Esophagus muscularis mucosa (tissue), 4 donors: ENCODE data around the gene PIEZO1. TPM values are rescaled to one million over a fixed set of nuclear protein-coding genes. Genes with fewer than 3 reads are reported as not detected.

Experiments used
- DNase-seq: peaks from one replicate; pipeline ENCODE4 v3.0.0-alpha.2; 2017; ENCODE audit errors: extremely low spot score
- H3K27ac ChIP-seq, 4 donors: fragments of 200-600 bp; sonication (generic); replicated peaks in 1 of 4; 1 replicate in 3 of 4; 2 replicates in 1 of 4; pipeline ENCODE4 v1.5.1; 2016 to 2019; ENCODE audit warnings: mild to moderate bottlenecking in 1 of 4
- H3K27me3 ChIP-seq, 4 donors: fragments of 200-600 bp; sonication (generic); one replicate each; pipeline versions ENCODE4 v1.5.1 to v1.6.0; 2016 to 2019
- H3K36me3 ChIP-seq, 4 donors: fragments of 200-600 bp; sonication (generic); one replicate each; pipeline ENCODE4 v1.5.1; 2016 to 2019
- H3K4me1 ChIP-seq, 4 donors: fragments of 200-600 bp; sonication (generic); one replicate each; pipeline ENCODE4 v1.5.1; 2016 to 2019
- H3K4me3 ChIP-seq, 4 donors: fragments of 200-600 bp; sonication (generic); 1 replicate in 2 of 4; 2 replicates in 2 of 4; pipeline ENCODE4 v1.5.1; 2016 to 2019; ENCODE audit warnings: mild to moderate bottlenecking in 4 of 4, moderate library complexity in 1 of 4
- H3K9me3 ChIP-seq, 4 donors: fragments of 200-600 bp; sonication (generic); 1 replicate in 3 of 4; 2 replicates in 1 of 4; pipeline ENCODE4 v1.5.1; 2016 to 2019
- CTCF ChIP-seq, 3 experiments: fragments of 200-600 bp in 2 of 3; fragments of 450-650 bp in 1 of 3; sonication (generic) in 2 of 3; IDR thresholded peaks; one replicate each; pipeline ENCODE4 v1.5.1; 2017 to 2019; ENCODE audit warnings: antibody characterized with exemption in 3 of 3, mild to moderate bottlenecking in 2 of 3, moderate library complexity in 1 of 3
- EP300 ChIP-seq: sonication (generic); formaldehyde crosslinking; IDR thresholded peaks from one replicate; pipeline ENCODE4 v1.6.1; 2017; ENCODE audit warnings: antibody characterized with exemption
- POLR2A ChIP-seq: fragments of 450-650 bp; IDR thresholded peaks from one replicate; pipeline ENCODE4 v1.6.1; 2017; ENCODE audit warnings: antibody characterized with exemption, moderate library complexity, mild to moderate bottlenecking, low read depth
- POLR2AphosphoS5 ChIP-seq, 2 donors: sonication (generic); formaldehyde crosslinking; IDR thresholded peaks; one replicate each; pipeline ENCODE4 v1.6.1; 2017; ENCODE audit warnings: antibody characterized with exemption in 2 of 2
- WGBS: methylation state at CpG from one replicate; pipeline ENCODE4 v1.1.5; 2018; 5-methylcytosine and 5-hydroxymethylcytosine counted together
- intact Hi-C: fragments of 100-400 bp; cut with DNase I; formaldehyde crosslinking; loops from one replicate; pipeline ENCODE4 v1.15.1; 2023
- total RNA-seq, 4 donors: library from RNA; depleted of rRNA; stranded (reverse); fragments of >200 nt; gene quantifications; one replicate each; pipeline versions ENCODE4 v1.1.0 to v1.2.1, GENCODE V29; 2016

The PIEZO1 gene
- total RNA-seq, 4 donors from 2014 or later = 140 to 298 (median 182) TPM

DNA sequence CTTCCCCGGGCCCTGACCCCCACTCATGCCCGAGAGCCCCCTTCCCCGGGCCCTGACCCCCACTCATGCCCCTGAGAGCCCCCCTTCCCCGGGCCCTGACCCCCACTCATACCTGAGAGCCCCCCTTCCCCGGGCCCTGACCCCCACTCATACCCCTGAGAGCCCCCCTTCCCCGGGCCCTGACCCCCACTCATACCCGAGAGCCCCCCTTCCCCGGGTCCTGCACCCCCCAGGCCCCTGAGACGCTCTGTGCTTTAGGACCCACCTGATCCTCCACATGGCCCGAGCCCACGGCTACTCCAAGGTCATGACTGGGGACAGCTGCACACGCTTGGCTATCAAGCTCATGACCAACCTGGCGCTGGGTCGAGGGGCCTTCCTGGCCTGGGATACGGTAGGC lies 72.0 kb downstream of the PIEZO1 start:
- no peaks in the 10 kb centered on the region for H3K9me3 ChIP-seq
- H3K4me3 ChIP-seq = no peak overlapping the region
- 96% methylated on average over 4 of the region's 15 CpGs for WGBS
- DNase-seq = no peak
- H3K4me1 ChIP-seq = peaks cover 0 to 21% (median 6%) of the 10 kb centered on the region in 4 donors
- H3K27me3 ChIP-seq = no peaks in the 10 kb centered on the region
- intact Hi-C loops = no loop called here
- H3K36me3 ChIP-seq = peaks cover 41 to 61% (median 55%) of the 10 kb centered on the region in 4 donors
- TF ChIP-seq EP300 = no peak
- TF ChIP-seq POLR2AphosphoS5 (IDR thresholded peaks at IDR 0.05) = no peak
- no peak for TF ChIP-seq POLR2A
- no peak for TF ChIP-seq CTCF (IDR thresholded peaks at IDR 0.05)
- no peak overlapping the region for H3K27ac ChIP-seq

DNA sequence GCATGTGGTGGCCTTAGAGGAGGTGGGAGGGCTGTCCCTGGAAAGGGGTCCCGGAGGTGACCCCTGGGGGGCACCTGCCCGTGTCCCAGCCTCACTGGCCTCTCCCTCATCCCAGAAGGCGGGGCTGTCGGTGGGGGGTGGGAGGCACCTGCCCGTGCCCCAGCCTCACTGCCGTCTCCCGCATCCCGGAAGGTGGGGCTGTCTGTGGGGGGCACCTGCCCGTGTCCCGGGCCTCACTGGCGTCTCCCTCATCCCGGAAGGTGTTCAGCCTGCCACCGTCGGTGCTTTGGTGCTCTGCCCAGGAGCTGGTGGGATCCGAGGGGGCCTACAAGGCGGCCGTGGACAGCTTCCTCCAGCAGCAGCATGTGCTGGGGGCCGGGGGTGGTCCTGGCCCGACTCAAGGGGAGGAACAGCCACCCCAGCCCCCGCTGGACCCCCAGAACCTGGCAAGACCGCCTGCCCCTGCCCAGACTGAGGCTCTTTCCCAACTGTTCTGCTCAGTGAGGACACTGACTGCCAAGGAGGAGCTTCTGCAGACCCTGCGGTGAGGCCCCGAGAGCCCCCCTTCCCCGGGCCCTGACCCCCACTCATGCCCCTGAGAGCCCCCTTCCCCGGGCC lies 72.5 kb downstream of the PIEZO1 start:
- Histone ChIP-seq H3K4me1 (peaks cover 0 to 27% (median 12%) of the 10 kb centered on the region in 4 donors), H3K27me3 (no peaks in the 10 kb centered on the region), H3K27ac (no peak overlapping the region), H3K36me3 (peaks cover 35 to 55% (median 49%) of the 10 kb centered on the region in 4 donors), H3K4me3 (no peak overlapping the region), H3K9me3 (no peaks in the 10 kb centered on the region)
- intact Hi-C loops = no loop called here
- no peak for DNase-seq
- TF ChIP-seq EP300 (no peak), POLR2AphosphoS5 (IDR thresholded peaks at IDR 0.05) (no peak), CTCF (IDR thresholded peaks at IDR 0.05) (no peak)
- WGBS = 87% methylated on average over 8 of the region's 25 CpGs

DNA sequence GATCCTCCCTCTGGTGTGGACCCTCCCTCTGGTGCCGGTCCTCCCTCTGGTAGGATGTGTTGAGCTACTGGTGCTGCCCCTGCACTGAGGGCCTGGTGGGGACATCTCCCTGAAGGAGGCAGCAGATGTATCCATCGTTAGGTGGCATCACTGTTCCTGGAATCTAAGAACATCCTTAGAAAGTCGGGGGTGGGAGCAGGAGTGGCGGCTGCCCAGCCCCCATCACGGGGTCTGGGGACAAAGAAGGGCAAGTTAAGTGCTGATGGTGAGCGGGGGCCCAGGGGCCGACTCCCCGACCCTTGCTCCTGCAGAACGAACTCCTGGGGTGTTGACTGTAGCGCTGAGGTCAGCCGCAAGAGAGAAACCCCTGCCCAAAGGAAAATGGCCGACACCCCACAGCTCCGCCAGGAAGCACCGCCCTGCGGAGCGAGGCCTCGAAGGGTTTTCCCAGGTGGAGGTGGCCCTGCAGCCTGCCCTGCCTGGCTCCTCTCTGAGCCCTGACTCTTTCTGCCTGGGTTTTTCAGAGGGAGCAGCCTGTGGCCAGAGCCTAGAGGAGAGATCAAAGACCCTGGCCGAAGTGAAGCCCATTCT lies 73.2 kb downstream of the PIEZO1 start:
- intact Hi-C loops = no loop called here
- H3K27ac ChIP-seq = no peak overlapping the region
- H3K9me3 ChIP-seq = no peaks in the 10 kb centered on the region
- 78% methylated on average over 15 of the region's 18 CpGs for WGBS
- H3K27me3 ChIP-seq = no peaks in the 10 kb centered on the region
- peaks cover 29 to 48% (median 43%) of the 10 kb centered on the region in 4 donors for H3K36me3 ChIP-seq
- peaks cover 6 to 33% (median 18%) of the 10 kb centered on the region in 4 donors for H3K4me1 ChIP-seq
- no peak for DNase-seq
- TF ChIP-seq EP300 = no peak
- no peak for TF ChIP-seq POLR2AphosphoS5 (IDR thresholded peaks at IDR 0.05)
- no peak overlapping the region for H3K4me3 ChIP-seq

- H3K9me3 ChIP-seq = no peaks in the 10 kb centered on the region
- WGBS = 58% methylated on average over 12 of the region's 16 CpGs
- no peak for DNase-seq
- H3K27me3 ChIP-seq = no peaks in the 10 kb centered on the region
- no peak overlapping the region for H3K27ac ChIP-seq
- intact Hi-C loops = no loop called here
- H3K4me3 ChIP-seq = no peak overlapping the region
- H3K4me1 ChIP-seq = peaks cover 9 to 39% (median 22%) of the 10 kb centered on the region in 4 donors
- H3K36me3 ChIP-seq = peaks cover 16 to 36% (median 30%) of the 10 kb centered on the region in 4 donors
- TF ChIP-seq EP300 (no peak), CTCF (IDR thresholded peaks at IDR 0.05) (no peak), POLR2A (no peak), POLR2AphosphoS5 (IDR thresholded peaks at IDR 0.05) (no peak)
Measured at GRCh38 chr16:88710556-88710955, 74.5 kb downstream of the PIEZO1 start.

GRCh38 chr16:88706965-88707826 lies 77.8 kb downstream of the PIEZO1 start:
- Histone ChIP-seq H3K27ac (peak overlapping the region; percentile 83 to 94 (median 88)), H3K4me1 (peaks cover 37 to 67% (median 55%) of the 10 kb centered on the region in 4 donors), H3K9me3 (no peaks in the 10 kb centered on the region), H3K36me3 (peaks cover 0 to 19% (median 11%) of the 10 kb centered on the region in 4 donors), H3K4me3 (peak overlapping the region; percentile 82 to 99 (median 92)), H3K27me3 (no peaks in the 10 kb centered on the region)
- WGBS = 37% methylated on average over 16 of the region's 17 CpGs
- intact Hi-C loops = loop anchor here (5.0 kb wide), 1 partner anchor 45 kb away; the partner anchor contains the start of gene MVD
- TF ChIP-seq EP300 (no peak), POLR2A (no peak), POLR2AphosphoS5 (IDR thresholded peaks at IDR 0.05) (no peak), CTCF (IDR thresholded peaks at IDR 0.05) (no peak)
- no peak for DNase-seq
